GM18867 (cell line): ENCODE results near the gene SEMA4B.

Experiments
- ATAC-seq: cut with Tn5 transposase; IDR thresholded peaks from one replicate; pipeline ENCODE4 v1.9.1; 2021; ENCODE audit warnings: mild to moderate bottlenecking, moderate library complexity; ENCODE audit not compliant: unreplicated experiment

The SEMA4B gene

DNA sequence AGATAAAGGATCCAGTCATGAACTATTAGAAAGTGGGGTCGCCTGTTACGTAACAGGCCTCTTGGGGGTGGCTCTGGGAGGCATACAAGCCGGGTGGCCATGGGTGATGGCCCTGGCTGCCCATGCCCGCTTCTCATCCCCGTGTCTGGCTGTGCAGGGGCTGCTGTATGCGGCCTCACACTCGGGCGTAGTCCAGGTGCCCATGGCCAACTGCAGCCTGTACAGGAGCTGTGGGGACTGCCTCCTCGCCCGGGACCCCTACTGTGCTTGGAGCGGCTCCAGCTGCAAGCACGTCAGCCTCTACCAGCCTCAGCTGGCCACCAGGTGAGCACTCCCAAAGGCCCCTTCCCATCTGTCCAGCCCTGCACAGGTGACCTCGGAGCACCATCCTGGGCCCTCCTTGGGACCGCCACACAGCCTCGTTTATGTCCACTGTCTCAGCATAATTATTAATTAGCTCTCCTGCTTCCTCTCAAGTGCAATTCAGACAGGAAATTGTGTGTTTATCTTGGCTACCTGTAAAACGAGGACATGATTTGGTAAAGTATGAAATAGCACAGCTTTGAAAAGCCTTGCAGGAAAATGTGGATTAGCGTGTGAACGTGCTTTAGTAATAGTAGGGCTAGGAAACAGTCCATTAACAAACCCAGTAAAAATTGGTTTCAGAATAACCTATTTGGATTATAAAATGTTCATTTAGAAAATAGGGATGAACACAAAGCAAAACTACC lies 24.5 kb downstream of the SEMA4B start:
- ATAC-seq, result no peak

- no peak for ATAC-seq
Measured at GRCh38 chr15:90227336-90227735, 26.2 kb downstream of the SEMA4B start.

DNA sequence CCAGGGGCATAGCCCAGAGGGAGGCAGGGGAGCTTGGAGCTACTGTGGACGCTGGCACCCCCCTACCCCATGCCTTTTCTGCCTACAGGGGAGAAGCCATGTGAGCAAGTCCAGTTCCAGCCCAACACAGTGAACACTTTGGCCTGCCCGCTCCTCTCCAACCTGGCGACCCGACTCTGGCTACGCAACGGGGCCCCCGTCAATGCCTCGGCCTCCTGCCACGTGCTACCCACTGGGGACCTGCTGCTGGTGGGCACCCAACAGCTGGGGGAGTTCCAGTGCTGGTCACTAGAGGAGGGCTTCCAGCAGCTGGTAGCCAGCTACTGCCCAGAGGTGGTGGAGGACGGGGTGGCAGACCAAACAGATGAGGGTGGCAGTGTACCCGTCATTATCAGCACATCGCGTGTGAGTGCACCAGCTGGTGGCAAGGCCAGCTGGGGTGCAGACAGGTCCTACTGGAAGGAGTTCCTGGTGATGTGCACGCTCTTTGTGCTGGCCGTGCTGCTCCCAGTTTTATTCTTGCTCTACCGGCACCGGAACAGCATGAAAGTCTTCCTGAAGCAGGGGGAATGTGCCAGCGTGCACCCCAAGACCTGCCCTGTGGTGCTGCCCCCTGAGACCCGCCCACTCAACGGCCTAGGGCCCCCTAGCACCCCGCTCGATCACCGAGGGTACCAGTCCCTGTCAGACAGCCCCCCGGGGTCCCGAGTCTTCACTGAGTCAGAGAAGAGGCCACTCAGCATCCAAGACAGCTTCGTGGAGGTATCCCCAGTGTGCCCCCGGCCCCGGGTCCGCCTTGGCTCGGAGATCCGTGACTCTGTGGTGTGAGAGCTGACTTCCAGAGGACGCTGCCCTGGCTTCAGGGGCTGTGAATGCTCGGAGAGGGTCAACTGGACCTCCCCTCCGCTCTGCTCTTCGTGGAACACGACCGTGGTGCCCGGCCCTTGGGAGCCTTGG lies 27.0 kb downstream of the SEMA4B start:
- ATAC-seq, result no peak

- ATAC-seq, result no peak
Measured at GRCh38 chr15:90228960-90229359, 27.8 kb downstream of the SEMA4B start.

DNA sequence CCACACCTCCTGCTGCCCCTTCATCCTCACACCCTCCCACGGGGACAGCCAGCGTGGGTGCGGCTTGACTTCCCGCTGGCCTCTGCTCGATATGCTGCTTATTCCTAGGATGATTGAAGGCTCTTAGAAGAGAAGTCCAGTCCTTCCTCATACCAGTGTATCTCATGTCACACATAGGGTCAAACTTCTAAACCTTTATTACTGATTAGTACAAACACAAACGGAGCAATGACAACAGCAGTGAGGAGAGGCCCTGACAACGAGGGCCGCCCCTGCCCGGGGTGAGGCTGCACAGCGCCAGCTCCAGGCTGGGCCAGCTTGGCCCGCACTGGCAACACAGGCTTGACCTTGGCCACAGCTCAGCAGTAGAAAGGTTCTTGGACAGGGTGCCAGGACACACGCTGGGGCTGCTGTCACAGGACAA lies 29.0 kb downstream of the SEMA4B start:
- no peak for ATAC-seq

- ATAC-seq, result no peak
Measured at GRCh38 chr15:90230610-90231009, 29.5 kb downstream of the SEMA4B start.

DNA sequence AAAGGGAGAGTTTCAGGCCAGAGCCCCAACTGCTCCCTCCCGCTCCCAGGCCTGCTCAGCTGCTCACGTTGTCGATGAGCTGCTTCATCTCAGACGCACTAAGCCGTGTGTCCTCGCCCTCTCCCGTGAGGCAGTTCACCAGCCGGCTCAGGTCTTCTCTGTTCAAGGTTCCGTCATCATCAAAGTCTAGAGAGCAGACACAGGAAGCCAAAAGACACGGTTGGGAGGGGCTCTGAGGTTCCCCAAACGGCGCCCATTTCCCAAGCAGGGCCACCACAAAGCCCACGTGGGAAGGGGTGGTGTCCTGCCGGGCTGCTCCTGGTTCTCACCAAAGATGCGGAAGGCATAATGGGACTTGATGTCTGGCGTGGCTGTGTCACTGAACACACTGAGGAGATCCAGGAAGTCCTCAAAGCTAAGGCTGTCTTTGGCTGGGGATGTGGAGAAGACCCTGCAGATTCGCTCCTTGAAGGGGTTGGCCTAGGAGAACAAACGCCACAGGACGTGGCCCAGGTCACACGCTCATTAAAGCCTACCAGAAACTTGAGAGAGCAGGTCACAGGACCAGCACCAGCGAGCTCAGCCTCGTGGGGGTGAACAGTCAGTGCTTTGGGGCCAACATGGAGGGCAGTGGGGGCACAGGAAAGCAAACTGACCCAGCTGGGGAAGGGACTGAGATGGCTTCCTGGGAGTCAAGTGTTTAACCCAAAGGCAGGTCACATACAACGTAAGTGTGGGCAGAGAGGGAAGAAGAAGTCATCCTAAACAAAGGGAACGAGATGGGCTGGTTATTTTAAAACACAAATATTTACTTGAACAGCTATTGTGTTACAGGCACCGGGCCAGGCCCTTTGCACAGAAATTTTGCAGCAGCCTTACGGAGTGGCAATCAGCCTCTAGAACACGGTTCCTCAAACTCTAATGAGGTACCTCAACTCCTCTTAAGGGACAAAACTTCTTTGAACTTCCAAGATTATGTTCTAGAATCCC lies 30.2 kb downstream of the SEMA4B start:
- peak; percentile 23 for ATAC-seq

GRCh38 chr15:90232196-90232595 lies 31.1 kb downstream of the SEMA4B start:
- ATAC-seq, result no peak

GRCh38 chr15:90232941-90233386 lies 31.8 kb downstream of the SEMA4B start:
- no peak for ATAC-seq

DNA sequence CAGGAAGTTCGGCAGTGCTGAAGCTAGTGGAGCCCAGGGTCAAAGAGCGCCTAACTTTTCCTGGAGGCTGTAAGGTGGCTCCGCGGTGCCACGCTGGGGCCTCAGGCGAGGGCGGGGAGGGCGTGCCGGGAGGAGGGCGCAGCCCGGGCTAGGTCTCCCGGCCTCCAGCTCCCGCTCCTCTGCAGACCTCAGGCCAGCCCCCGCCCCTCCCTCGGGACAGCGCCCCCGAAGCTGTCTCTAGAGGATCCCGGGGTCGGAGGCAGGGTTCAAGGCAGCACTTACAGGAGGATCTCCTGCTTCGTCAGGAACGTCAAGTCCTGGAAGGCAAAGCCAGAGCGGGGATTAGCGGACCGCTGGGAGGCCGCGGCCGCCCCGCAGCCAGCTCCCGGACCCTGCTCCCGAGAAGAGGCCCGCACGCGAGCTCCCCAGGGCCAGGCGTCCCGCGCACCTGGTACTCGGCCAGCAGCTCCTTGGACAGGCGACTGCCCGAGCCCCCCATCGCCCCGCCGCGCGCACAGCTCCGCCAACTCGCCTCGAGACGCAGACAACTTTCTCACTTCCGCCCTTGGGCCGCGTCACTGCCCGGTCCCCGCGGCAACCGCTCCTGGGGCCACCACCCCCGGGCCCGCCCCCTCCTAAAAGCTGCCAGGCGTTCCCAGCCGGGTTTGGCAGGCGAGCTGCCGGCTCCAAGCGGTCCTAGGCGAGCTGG lies 32.4 kb downstream of the SEMA4B start, which contains the start of gene CIB1:
TSS of gene CIB1 (minus strand) at position 555 of the 709 bp plus-strand sequence. CDS start at position 499, 56 bp downstream.
- peak; percentile 80 for ATAC-seq

DNA sequence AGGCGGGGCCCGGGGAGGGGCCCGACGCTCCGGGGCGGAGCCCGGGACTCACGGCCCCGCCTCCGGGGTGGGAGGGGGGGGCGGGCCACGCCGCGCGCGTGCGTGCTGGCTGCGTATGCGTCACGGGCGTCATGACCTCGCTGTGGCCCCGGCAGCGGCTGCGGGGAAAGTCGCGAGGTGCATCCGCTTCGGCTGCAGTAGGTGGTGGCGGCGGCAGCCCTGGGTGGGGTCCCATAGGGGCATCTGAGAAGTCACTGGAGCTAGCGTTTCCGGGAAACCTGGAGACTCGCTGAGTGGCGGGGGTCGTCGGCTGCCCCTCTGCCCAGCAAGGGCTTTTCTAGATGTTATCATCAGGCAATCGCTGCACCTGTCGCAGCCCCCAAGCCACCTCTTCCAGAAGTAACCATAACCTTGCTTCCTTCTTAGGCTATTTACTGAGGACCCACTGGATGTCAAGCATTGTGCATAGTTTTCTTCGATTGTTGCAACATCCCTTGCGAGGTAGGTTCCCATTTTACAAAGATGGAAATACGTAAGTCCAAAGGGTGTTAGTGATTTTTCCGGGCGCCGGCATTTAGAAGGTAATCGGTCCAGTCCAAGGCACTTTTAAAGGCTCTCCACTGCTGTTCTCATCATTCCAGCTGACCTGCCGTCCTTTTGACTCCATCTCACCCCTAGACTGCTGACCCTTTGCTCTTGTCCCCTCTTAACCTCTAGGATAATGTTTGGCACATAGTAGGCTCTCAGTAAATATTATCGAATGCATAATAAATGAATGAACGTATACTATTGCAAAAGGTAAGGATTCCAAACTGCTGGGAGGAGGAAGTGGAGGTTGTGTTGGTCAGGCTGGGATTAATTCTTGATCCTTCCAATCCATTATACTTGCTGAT lies 33.2 kb downstream of the SEMA4B start, which contains the start of gene GDPGP1:
TSS of gene GDPGP1 (plus strand) at position 114 of the 893 bp plus-strand sequence. CDS start 6,700 bp downstream, outside the sequence.
- peak; percentile 72 for ATAC-seq

- ATAC-seq, result no peak
Measured at GRCh38 chr15:90239371-90239770, 38.2 kb downstream of the SEMA4B start.

GRCh38 chr15:90240856-90241255 lies 39.7 kb downstream of the SEMA4B start:
- no peak for ATAC-seq

DNA sequence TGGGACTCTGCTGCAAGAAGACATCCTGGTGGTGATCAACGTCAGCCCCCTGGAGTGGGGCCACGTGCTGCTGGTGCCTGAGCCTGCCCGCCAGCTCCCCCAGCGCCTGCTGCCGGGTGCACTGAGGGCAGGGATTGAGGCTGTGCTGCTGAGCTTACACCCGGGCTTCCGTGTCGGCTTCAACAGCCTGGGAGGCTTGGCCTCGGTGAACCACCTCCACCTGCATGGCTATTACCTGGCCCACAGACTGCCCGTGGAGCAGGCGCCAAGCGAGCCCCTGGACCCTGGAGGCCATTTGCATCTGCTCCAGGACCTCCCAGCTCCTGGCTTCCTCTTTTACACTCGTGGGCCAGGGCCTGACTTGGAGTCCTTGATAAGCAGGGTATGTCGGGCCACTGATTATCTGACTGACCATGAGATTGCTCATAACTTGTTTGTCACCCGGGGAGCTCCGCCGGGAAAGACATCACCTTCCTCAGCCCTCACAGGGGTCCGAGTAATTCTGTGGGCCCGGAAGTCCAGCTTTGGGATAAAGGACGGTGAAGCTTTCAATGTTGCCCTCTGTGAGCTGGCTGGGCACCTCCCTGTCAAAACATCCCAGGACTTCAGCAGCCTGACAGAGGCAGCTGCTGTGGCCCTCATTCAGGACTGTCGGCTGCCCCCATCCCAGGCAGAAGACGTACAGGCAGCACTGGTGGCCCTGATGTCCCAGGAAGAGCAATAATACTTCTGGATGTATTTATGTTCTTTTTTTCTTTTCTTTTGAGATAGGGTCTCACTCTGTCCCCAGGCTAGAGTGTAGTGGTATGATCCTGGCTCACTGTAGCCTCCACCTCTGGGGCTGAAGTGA lies 40.4 kb downstream of the SEMA4B start:
- ATAC-seq, result no peak

GRCh38 chr15:90243943-90244639 lies 43.0 kb downstream of the SEMA4B start:
- ATAC-seq, result no peak

DNA sequence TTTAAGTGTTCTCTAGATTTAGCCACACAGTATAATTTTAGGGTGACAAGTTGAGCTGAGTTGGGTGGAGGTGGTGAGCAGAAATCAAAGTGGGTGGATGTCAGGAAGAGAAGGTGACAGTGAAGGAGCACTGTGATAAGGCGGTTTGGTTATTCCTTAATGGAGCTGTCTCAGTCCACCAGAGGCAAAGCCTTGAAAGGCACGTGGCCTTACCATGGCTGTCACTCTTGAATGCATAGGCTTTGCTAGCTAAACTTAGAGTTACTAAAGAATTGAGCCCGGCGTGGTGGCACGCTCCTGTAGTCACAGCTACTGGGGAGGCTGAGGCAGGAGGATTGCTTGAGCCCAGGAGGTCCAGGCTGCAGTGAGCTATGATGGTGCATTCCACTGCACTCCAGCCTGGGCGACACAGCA lies 47.7 kb downstream of the SEMA4B start:
- no peak for ATAC-seq

GRCh38 chr15:90249203-90249863 lies 48.2 kb downstream of the SEMA4B start, which contains the start of gene TTLL13:
TTLL13 (plus strand) TSS chr15:90249556; CDS start chr15:90250631, 1,075 bp downstream.
- no peak for ATAC-seq
